ENCODE results near the gene ALX3.

DNA sequence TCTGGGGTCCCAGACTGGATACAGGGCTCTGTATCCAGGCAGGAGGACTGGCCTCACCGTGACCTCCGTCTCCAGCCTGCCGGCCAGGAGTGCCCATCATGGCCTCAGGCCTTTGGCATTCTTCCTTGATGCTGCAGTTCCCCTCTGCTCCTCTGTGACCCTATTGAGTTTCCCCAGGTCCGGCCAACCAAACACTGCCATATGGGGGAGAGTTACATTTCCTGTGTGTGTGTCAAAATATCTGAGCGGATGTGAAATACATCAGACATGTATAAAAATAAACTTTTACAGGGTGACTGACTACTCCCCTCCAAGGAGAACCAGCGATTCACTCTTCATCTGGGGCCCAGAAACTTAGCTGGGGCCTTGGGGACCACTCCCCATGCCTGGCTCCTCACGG is 31.6 kb upstream of the ALX3 start:
- TF ChIP-seq POLR2A (IDR thresholded peaks at IDR 0.05) = no peak
- TF ChIP-seq, protein P1, sequence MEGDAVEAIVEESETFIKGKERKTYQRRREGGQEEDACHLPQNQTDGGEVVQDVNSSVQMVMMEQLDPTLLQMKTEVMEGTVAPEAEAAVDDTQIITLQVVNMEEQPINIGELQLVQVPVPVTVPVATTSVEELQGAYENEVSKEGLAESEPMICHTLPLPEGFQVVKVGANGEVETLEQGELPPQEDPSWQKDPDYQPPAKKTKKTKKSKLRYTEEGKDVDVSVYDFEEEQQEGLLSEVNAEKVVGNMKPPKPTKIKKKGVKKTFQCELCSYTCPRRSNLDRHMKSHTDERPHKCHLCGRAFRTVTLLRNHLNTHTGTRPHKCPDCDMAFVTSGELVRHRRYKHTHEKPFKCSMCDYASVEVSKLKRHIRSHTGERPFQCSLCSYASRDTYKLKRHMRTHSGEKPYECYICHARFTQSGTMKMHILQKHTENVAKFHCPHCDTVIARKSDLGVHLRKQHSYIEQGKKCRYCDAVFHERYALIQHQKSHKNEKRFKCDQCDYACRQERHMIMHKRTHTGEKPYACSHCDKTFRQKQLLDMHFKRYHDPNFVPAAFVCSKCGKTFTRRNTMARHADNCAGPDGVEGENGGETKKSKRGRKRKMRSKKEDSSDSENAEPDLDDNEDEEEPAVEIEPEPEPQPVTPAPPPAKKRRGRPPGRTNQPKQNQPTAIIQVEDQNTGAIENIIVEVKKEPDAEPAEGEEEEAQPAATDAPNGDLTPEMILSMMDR (IDR thresholded peaks at IDR 0.05) = no peak
- no peak for TF ChIP-seq POLR2AphosphoS5 (IDR thresholded peaks at IDR 0.05)
- TF ChIP-seq EP300 (IDR thresholded peaks at IDR 0.05; ENCODE audit: low read depth) = no peak

All from transverse colon (tissue), 4 donors.